ENCODE data around the gene UBAC2. TPM values are rescaled to one million over a fixed set of nuclear protein-coding genes. Genes with fewer than 3 reads are reported as not detected.

Gene UBAC2
- total RNA-seq, 2 donors from 2014 or later, result 72.7 to 80.4 TPM

DNA sequence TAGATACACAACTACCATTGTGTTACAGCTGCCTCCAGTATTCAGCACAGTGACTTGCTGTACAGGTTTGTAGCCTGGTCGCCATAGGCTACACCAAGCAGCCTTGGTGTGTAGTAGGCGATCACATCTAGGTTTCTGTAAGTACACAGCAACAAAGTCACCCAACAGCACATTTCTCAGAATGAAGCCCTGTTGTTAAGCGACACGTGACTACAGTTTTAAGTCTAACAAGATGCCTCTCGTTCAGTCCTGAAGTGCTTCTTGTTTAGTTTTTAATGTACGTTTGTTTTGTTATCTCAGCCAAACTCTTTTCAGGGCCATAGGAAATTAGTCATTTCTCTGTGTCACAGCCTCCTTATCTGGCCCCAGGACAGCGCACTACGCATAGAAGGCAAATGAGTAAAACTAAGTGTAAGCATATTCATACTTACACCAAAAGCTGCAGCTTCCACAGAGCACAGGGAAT is 156.5 kb downstream of the UBAC2 start:
- H3K27me3 Mint-ChIP-seq (ENCODE audit: insufficient read depth), result no peaks in the 10 kb centered on the region
- 94 to 96% methylated on average over 6 to 8 of the region's 8 CpGs for WGBS, 2 experiments (ENCODE audit: insufficient coverage in 1 of 2, insufficient read length in 1 of 2)
- H3K27me3 ChIP-seq (ENCODE audit: control insufficient read depth, insufficient read depth, low read length, poor library complexity, severe bottlenecking), result no peaks in the 10 kb centered on the region
- H3K4me3 Mint-ChIP-seq, result no peak overlapping the region
- H3K4me1 ChIP-seq (ENCODE audit: control insufficient read depth, insufficient read depth, low read length), result peaks cover 4% of the 10 kb centered on the region
- peaks cover 56% of the 10 kb centered on the region for H3K36me3 ChIP-seq (ENCODE audit: control insufficient read depth, insufficient read depth, low read length)
- H3K9me3 ChIP-seq (ENCODE audit: control insufficient read depth, low read length), result no peaks in the 10 kb centered on the region
- no peak overlapping the region for H3K4me3 ChIP-seq (ENCODE audit: low read length)
- no peak overlapping the region for H3K27ac Mint-ChIP-seq
- DNase-seq, result no peak
- peaks cover 48% of the 10 kb centered on the region for H3K36me3 Mint-ChIP-seq (ENCODE audit: low read depth)
- H3K9me3 Mint-ChIP-seq, result no peaks in the 10 kb centered on the region
- peaks cover 20% of the 10 kb centered on the region for H3K4me1 Mint-ChIP-seq
- peak overlapping the region; percentile 72 for H3K27ac ChIP-seq (ENCODE audit: low read depth, low read length)
- no peak overlapping the region for H3K9ac ChIP-seq (ENCODE audit: extremely low read depth, low read length, poor library complexity, severe bottlenecking)
- TF ChIP-seq, protein P1, sequence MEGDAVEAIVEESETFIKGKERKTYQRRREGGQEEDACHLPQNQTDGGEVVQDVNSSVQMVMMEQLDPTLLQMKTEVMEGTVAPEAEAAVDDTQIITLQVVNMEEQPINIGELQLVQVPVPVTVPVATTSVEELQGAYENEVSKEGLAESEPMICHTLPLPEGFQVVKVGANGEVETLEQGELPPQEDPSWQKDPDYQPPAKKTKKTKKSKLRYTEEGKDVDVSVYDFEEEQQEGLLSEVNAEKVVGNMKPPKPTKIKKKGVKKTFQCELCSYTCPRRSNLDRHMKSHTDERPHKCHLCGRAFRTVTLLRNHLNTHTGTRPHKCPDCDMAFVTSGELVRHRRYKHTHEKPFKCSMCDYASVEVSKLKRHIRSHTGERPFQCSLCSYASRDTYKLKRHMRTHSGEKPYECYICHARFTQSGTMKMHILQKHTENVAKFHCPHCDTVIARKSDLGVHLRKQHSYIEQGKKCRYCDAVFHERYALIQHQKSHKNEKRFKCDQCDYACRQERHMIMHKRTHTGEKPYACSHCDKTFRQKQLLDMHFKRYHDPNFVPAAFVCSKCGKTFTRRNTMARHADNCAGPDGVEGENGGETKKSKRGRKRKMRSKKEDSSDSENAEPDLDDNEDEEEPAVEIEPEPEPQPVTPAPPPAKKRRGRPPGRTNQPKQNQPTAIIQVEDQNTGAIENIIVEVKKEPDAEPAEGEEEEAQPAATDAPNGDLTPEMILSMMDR (conservative IDR thresholded peaks at IDR 0.05), result no peak

DNA sequence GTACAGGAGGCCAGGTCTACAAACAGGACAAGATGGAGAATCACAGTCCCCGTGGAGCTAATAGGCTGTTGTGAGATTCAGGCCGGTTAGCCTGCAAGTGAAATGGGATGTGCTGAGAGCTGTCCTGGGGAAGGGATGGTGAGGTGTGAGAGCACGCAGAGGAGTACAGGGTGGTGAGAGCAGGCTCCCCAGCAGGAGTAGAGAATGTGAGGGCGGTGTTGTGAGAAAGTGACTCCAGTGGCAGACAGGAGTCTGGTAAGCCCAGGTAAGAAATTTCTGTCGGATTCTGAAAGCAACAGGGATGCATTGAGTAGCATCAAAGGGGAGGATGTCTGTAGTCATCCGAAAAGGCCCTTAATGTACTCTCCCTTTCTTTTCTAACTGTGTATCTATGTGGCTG is 157.3 kb downstream of the UBAC2 start:
- H3K27ac Mint-ChIP-seq, result no peak overlapping the region

DNA sequence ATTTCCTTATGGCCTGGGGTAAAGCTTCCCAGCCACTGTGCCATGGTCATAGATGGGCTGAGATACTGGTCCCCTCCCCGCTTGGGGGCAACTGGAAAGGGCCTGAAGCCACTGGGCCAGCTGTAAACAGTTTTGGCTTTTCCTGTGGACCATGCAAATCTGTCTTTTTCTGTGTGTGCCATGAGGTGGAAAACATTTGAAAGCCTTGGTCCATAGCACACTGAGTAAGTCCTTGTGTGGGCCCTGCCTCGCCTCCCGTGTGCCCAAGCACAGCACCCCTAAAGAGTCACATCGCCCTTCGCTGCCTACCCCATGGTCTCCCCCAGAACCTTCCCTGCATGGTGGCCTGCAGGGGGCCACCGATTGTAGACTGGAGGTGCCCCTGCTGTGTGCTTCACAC is 158.9 kb downstream of the UBAC2 start:
- peaks cover 20% of the 10 kb centered on the region for H3K4me1 Mint-ChIP-seq
- TF ChIP-seq, protein P1 (conservative IDR thresholded peaks at IDR 0.05), result peak; percentile 38

More for the DNA sequence above, 157.3 kb downstream of the UBAC2 start:
- peaks cover 47% of the 10 kb centered on the region for H3K36me3 Mint-ChIP-seq (ENCODE audit: low read depth)
- H3K27me3 ChIP-seq (ENCODE audit: control insufficient read depth, insufficient read depth, low read length, poor library complexity, severe bottlenecking), result no peaks in the 10 kb centered on the region
- no peak overlapping the region for H3K4me3 Mint-ChIP-seq
- no peaks in the 10 kb centered on the region for H3K9me3 Mint-ChIP-seq
- peaks cover 60% of the 10 kb centered on the region for H3K36me3 ChIP-seq (ENCODE audit: control insufficient read depth, insufficient read depth, low read length)
- H3K27me3 Mint-ChIP-seq (ENCODE audit: insufficient read depth), result no peaks in the 10 kb centered on the region
- H3K9ac ChIP-seq (ENCODE audit: extremely low read depth, low read length, poor library complexity, severe bottlenecking), result no peak overlapping the region
- H3K4me3 ChIP-seq (ENCODE audit: low read length), result no peak overlapping the region
- peaks cover 4% of the 10 kb centered on the region for H3K4me1 ChIP-seq (ENCODE audit: control insufficient read depth, insufficient read depth, low read length)
- no peaks in the 10 kb centered on the region for H3K9me3 ChIP-seq (ENCODE audit: control insufficient read depth, low read length)
- 90 to 94% methylated on average over 3 to 6 of the region's 6 CpGs for WGBS, 2 experiments (ENCODE audit: insufficient coverage in 1 of 2, insufficient read length in 1 of 2)
- H3K4me1 Mint-ChIP-seq, result peaks cover 20% of the 10 kb centered on the region
- TF ChIP-seq, protein P1 (conservative IDR thresholded peaks at IDR 0.05), result no peak
- peak; percentile 58 for DNase-seq
- no peak overlapping the region for H3K27ac ChIP-seq (ENCODE audit: low read depth, low read length)

More for the DNA sequence above, 158.9 kb downstream of the UBAC2 start:
- Histone ChIP-seq H3K27me3 (ENCODE audit: control insufficient read depth, insufficient read depth, low read length, poor library complexity, severe bottlenecking) (no peaks in the 10 kb centered on the region), H3K27ac (ENCODE audit: low read depth, low read length) (no peak overlapping the region), H3K4me1 (ENCODE audit: control insufficient read depth, insufficient read depth, low read length) (peaks cover 4% of the 10 kb centered on the region), H3K36me3 (ENCODE audit: control insufficient read depth, insufficient read depth, low read length) (peaks cover 49% of the 10 kb centered on the region), H3K9me3 (ENCODE audit: control insufficient read depth, low read length) (no peaks in the 10 kb centered on the region), H3K4me3 (ENCODE audit: low read length) (no peak overlapping the region), H3K9ac (ENCODE audit: extremely low read depth, low read length, poor library complexity, severe bottlenecking) (no peak overlapping the region)
- Mint-ChIP-seq H3K9me3 (no peaks in the 10 kb centered on the region), H3K4me3 (no peak overlapping the region), H3K27me3 (ENCODE audit: insufficient read depth) (no peaks in the 10 kb centered on the region), H3K27ac (peak overlapping the region; percentile 12), H3K36me3 (ENCODE audit: low read depth) (peaks cover 36% of the 10 kb centered on the region)
- 85% methylated on average over 6 of the region's 6 CpGs; no CpG with 5 or more reads in 1 of the 2 experiments for WGBS, 2 experiments (ENCODE audit: insufficient coverage in 1 of 2, insufficient read length in 1 of 2)
- DNase-seq, result peak; percentile 55
